Germinal center (tissue), 1 donor: Measurements from ENCODE around the gene RAB26.
A peak's percentile ranks its signal among the peaks of the same experiment; 100 is the strongest.

Source experiments
- DNase-seq: peaks from one replicate; pipeline ENCODE4 v3.0.0; 2012; ENCODE audit warnings: mixed read lengths, low spot score

RAB26 gene

DNA sequence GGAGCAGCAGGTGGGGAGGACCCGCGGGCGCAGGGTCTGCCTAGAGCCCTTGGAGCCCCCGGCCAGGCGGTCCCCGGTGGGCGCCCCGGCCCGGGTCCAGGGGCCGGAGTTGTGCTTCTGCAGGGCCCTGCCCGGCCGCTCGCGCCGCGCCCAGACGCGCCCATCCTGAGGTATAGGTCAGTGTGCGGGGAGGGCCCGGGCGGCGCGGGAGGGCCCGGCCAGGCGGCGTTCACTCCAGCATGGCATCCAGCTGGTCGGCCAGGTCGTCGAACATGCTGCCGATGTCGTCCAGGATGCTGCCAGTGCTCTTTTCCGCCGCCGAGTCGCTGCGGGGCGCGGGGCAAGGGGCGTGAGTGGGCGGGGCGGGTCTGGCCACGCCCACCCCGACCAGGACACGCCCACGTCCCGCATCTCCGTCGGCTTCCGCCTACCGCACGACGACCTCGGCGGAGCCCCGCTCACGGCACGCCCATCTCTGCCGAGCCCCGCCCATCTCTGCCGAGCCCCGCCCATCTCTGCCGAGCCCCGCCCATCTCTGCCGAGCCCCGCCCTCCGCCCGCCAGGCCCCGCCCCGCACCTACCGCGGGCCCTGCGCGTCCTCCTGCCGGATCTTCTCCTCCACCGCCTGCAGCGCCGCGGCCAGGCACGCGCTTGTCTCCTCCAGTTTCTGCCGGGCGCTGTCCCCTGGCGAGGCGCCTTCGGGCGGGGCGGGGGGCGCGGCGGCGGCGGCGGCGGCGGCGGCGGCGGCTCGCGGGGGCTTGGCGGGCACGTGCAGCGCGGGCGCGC lies 30.1 kb downstream of the RAB26 start:
- DNase-seq = no peak

DNA sequence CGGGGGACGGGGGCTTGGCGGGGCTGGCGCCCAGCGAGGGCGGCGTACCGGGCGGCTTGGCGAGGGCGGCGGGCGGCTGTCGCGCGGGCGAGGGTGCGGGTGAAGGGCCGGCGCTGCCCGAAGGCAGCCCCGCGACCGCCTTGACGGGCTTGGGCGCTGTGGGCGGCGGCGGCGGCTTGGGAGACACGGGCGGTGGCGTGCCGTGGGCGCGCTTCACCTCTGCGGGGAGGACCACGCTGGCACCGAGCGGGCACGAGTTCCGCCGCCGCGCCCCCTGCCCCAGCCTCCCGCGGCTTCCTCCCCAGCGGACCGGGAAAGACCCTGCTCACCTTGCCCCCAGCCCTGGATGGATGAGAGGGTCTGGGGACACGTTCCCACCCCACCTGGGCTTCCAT lies 30.7 kb downstream of the RAB26 start:
- no peak for DNase-seq

DNA sequence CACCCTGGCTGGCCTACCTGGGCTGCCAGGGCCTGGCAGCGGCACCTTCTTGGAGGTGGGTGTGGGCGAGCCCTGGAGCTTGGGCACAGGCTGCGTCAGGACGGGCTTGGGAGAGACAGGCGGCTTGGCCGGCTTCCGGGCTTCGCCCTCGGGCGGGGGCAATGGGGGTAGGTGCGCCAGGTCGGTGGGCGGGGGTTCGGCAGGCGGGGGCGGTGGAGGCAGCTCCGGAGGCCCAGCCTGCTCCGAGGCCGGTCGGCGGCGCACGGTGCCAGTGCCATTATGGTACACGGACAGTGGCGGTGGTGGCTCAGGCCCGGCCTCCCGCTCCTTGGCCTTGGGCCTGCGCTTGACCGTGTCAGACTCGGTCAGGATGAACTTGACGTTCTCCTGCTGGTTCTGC lies 31.2 kb downstream of the RAB26 start:
- DNase-seq = no peak

DNA sequence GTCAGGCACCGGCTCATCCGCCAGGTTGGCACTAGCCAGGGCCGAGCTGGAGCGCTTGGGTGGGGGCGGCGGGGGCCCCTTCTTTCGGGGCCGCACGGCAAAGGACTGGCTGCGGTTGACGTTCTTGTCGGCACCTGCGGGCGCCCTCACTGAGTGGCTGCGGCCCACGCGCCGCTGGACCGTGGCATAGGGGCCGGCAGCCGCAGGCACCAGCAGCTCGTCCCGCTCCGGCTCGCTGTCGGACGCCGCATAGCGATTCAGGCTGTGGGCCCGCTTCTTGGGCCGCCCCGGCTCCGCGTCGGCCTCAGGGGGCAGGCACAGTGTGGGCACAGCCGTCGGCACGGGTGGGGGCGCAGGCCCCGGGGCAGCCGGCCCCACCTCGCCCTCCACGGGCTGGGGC lies 32.0 kb downstream of the RAB26 start:
- DNase-seq = no peak

DNA sequence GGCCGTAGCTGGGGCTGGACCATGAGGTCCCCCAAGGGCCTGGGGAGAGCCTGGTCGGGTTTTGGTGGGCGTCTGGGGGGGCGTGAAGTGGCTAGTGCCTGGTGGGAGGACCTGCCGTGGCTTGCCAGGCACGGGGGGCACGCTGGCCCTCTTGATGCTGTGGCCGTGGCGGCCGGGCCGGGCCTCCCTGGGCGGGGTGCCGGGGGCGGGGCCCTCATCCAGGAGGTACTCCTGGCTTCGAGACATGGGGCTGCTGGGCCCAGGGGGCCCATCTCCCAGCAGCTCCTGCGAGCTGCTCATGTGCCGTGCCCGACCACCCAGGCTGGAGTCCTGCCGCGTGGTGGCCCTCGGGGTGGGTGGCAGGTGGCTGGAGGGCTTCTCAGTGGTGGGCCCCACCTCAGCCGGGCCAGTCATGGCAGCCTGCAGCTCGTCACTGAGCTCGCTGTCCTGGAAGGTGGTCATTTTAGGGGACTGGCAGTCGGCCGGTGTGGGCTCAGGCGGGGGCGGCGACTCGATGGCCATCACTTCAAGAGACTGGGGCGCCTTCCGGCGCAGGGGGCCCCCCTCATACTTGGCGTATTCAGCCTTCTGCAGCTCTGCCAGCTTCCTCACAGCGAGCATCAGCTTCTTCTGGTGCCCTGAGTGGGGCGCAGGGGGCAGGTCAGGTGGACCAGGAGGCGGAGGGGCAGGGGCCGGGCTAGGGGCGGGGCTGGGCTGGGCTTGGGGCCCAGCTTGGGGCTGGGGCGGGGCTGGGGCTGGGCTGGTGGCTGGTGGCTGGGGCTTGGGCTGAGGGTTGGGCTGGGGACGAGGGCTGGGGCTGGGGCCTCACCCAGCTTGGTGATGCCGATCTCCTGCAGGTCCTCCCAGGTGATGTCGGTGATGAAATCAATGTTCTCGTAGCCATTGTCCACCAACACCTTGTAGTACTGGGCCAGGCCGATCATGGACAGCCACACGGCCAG lies 32.8 kb downstream of the RAB26 start:
- DNase-seq = no peak

DNA sequence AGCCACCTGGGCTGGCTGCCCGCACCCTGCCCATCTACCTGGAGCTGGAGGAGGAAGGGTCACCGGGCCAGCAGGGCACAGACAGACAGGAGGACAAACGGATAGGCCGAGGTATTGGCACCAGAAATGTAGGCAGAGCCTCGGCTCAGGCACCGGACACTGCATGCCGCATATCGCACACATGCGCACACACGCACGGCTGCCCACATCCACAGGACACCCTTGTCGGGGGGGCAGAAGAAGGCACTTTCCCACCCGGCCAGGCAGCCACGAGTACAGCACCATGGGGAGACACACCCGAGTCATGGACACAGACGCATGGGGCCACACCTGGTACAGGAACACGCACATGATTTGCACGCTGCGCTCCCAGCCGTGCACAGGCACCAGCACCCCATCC lies 33.5 kb downstream of the RAB26 start:
- no peak for DNase-seq

DNA sequence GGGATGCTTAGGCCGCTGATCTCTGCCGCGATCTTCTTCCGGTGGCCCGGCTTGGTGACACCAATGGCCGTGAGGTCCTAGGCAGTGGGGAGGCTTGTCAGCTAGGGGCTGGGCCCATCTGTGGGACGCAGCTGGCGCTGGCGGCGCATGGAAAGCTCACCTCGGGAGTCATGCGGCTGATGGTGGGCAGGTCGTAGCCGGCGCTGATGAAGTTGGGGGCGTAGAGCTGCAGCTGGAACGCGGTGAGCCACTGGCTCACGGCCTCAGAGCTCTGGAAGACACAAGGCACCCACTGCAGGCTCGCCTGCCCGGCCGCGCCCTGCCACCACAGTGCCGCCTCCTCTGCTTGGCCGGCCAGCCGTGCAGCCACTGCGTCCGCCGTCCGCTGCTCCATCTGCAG lies 35.2 kb downstream of the RAB26 start:
- no peak for DNase-seq

DNA sequence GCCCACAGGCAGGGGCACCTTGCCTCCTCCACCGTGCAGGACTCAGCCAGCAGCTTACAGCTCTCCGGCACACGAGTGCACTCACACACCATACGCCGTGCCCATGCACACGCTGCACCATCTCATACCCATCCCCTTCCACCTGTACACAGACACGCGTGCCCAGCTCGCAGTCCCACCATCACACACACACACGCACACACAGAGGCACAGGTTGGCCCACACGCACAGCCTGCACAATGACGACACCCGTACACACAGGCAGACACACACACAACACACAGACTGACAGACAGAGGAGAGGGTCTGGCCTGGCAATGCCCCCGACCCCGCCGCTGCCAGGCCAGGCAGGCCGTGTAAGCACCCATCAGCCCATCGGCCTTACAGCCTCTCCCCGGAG lies 35.9 kb downstream of the RAB26 start:
- no peak for DNase-seq

DNA sequence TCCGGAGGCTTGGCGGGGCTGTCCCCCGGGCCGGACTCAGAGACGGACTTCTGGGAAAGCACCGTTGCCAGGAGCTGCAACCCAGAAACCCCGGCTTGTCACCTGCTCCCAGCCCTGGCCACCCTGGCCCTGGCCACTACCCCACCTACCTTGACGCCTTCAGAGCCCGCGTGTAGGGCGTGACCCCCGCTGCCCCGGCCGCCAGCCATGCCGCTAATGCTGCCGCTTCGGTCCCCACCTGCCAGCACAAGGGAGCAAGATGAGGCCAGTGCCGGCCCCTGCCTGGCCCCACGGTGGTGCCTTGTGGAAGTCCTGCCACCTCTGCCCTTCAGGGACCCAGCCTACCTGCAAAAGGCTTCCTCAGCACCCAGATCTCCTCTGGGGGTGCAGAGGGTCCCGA lies 36.5 kb downstream of the RAB26 start:
- no peak for DNase-seq

DNA sequence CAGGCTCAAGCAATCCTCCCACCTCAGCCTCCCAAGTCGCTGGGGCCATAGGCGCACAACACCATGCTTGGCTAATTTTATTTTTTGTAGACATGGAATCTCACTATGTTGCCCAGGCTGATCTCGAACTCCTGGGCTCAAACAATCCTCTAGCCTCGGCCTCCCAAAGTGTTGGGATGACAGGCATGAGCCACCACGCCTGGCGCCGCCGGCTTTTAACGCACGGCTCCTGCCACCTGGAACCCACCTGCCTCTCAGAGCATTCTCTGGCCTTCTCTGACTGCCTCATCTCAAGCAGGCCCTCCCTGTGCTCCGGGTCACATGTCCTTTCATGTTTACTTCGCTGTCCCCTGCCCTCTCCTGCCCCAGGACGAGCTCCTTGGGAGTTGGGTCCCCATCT lies 37.6 kb downstream of the RAB26 start:
- no peak for DNase-seq

DNA sequence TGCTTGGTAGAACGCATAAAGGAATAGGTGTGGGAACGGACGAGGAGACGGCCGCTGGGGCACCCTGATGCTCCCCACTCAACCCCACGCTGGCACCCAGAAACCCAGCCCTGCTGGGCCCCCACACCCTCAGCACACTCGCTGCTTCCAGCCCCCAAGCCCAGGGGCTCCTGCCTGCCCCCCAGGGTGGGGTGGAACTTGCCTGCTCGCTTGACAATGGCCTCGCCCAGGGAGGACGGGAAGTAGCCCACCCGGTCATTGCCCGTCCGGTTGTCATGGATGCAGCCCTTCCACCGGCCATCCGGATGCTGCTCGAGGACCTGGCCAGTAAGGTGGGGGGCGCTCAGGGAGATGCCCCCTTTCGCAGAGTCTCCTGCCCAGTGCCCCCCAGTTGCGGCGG lies 38.1 kb downstream of the RAB26 start:
- DNase-seq = no peak

DNA sequence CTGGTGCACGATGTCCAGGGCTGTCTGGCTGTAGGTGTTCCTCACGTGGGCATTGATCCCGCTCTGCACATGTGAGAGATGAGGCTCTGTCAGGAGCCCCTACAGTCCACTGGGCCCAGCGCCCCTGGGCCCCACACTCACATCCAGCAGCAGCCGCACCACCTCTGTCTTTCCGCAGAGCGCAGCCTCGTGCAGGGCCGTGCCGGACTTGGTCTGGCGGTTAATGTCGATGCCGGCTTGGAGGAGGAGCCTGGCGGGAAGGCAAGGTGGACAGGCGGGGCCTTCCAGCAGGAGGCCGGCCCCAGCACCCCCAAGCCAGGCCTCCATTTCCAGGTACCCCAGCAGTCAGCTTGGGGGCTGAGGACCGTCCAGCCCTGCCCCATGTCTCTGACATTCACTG lies 38.8 kb downstream of the RAB26 start:
- no peak for DNase-seq

DNA sequence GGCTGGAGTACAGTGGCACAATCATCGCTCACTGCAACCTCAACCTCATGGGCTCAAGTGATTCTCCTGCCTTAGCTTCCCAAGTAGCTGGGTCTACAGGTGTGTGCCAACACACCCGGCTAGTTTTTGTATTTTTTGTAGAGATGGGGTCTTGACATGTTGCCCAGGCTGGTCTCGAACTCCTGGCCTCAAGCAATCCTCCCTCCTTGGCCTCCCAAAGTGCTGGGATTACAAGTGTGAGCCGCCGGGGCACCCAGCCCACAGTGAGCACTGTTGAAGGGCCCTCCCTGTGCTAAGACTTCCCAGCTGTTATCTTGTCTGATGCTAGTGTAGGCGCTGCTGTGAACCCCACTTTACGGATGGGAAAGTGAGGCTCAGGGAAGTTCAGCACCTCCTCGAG lies 40.0 kb downstream of the RAB26 start:
- no peak for DNase-seq

DNA sequence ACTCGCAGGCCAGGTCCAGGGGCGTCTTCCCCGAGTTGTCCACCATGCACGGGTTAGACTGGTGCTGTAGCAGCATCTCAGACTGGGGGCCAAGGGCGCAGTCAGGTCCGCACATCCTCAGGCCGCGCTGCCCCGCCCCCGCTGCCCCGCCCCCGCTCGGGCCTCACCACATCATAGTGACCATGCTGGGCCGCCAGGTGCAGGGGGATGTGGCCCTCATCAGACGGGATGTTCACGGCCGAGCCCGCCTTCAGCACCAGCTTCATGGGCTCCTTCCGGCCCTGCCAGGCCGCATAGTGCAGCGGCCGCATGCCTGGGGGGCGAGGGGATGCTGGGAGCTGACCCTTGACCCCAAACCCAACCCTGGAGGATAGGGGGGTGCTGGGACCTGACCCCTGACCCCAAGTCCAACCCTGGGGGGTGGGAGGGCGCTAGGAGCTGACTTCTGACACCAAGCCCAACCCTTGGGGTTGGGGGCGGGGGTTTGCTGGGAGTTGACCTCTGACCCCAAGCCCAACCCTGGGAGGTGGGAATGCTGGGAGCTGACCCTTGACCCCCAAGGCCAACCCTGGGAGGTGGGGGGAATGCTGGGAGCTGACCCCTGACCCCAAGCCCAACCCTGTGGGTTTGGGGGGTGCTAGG lies 40.9 kb downstream of the RAB26 start:
- DNase-seq = no peak

DNA sequence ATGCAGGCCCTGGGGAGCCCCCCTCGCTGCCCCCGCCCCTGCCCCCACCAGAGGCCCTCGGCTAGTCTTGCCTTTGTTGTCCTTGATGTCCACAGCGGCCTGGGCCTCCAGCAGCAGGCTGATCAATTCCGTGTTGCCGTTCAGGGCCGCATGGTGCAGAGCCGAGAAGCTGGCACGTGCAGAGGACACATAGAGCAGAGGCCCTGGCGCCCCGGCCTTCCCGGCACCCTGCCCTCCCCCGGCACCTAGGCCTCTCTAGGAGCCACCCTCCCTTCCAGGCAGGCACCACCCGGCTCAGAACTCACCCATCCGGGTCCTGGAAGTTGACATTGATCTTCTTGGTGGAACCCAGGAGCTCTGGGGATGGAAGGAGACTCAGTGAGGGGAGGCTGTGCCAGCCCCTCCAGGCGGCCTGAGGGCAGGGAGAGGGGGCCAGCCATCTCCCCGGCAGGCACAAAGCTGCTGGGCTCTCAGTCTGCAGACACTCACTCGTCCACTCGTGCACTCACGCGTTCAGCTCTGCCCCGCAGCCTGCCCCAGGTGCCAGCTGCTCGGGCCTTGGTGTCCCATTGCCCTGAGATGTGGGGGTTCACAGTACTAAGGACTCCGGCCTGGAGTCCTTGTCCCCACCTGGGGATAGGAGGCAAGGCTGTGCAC lies 41.7 kb downstream of the RAB26 start:
- no peak for DNase-seq

DNA sequence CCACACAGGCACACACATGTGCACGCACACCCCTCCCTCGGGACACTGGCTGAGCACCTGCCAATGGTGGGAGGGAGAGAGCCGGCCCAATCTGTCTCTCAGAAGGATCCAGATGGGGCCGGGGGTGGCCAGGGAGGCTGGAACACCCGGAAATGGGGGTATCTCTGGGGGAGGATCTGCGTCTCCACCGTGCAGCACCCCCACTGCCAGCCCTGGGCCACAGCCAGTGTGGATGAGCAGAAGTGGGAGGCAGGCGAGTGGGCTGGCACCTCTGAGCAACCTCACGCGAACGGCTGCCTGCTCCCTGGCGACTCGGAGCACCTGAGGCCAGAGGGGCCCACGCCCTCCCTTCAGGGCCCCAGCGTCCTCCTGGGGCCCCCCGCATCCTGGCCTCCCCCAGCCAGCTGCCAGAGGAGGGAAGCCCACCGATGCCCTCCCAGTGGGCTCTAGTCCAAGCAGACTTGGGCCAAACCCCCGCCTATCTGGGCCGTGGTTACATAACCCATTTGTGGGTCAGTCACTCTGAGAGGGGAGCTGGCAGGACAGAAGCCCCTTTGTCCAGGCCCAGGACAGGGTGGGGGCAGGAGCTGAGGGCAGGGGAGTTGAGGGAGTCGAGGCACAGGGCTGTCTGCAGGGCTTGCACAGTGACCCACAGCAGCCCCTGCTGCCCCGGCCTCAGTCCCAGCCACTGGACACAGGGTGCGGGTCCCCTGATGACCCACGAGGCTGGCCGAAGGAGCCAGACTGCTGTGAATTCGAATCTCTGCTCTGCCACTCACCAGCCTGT lies 42.4 kb downstream of the RAB26 start:
- no peak for DNase-seq

DNA sequence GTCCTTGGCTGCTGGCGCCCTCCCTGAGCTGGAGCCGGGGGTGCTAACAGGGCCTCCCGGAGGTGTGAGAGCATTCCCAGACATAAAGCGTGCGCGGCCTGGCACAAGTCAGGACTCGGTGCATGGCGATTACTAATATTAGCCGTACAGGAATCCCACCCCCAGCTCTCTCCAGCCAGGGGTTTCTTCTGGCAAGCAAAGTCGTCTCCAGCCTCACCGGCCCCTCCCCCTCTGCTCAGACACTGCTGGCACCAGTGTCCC lies 43.0 kb downstream of the RAB26 start:
- no peak for DNase-seq

DNA sequence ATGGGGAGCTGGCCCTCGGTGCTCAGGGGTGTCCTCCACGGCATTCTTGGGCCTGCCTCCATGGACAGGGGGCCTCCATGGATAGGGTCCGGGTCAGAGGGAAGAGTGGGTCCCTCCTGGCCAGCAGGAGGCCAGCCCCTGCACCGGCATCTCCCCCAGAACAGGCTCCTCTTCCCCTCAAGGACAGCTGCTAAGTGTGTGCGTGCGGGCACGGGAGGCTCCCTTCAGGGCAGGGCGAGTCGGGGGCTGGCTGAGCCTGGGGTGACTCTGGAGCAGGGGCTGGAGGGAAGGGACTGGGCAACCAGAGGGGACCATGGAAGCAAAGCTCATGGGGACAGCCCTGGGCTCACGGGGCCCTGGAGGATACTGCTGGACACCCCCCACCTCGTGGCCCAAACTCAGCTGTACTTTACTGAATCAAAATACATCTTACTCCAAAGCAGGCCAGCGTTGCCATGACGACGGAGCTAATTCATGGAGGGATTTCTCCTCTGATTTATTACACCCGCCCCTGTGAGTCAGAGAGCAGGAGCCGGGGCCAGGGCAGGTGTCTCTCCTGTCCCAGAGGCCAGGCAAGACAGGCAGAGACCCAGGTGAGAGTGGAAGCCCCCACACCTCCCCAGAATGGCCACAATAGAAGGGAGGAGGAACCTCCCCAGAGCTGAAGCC lies 45.9 kb downstream of the RAB26 start:
- no peak for DNase-seq

DNA sequence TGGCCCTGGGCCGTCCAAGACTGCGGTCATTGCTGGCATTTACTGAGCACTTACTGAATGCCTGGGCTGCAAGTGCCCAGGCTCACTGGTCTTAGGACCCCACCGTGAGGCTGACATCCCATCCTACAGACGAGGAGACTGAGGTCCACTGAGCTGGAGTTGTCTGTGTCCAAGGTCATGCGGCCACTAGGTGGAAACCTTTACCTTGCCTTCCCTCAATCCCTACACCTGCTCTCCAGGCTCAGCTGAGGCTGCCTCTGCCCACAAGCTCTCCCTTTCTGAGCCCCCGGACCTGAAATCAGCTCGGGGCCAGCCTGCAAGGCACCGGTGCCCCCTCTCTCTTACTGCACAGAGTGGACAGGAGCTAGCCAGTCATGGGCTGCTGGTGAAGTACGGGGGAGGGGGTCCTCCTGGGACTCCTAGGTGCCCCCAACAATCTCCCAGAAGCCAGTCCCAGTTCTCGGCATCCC lies 46.5 kb downstream of the RAB26 start:
- peak; percentile 50 for DNase-seq

DNA sequence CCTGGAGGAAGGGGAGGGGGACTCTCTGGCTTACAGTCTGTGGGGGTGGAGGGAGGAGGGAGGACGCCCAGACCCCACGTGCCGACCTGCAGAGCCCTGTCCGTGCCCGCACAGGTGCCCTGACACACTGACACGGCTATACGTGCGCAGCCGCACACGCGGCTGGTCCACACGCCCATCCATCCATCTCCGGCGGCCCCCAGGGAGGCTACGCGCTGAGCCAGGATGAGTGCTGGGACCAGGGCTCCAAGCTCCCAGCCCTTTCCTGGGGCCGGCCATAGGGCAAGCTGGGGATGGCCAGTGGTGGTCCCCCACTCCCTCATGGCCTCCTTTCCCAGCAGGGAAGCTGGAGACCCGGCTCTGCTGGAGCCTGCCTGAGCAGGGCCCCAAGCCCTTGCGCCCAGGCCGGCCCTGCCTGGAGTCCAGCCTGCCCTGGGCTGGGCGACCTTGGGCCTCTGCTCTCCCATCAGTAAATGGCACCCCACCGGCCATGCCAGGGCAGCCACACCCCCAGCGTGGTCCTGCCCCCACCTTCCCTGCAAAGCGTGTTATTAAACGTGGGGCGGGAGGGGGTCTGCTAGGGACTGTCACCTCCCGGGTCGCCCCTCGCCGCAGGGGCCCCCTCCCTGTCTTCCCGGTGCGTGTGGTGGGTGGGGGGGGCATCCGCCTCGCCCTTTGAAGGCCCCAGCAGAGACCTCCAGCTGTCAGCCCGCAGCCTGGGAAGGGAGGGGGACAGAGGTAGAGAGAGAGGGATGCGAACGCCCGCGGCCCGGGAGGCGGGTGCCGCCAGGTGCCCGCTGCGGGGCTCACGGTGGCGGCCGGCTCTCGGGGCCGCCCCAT lies 47.1 kb downstream of the RAB26 start:
- no peak for DNase-seq
